ENCODE results near the gene CHST10.
"Not testable (repeated sequence)": the region's sequence is repeated elsewhere in the genome, so short reads cannot be mapped to it uniquely, and the experiment has no call there.

DNA sequence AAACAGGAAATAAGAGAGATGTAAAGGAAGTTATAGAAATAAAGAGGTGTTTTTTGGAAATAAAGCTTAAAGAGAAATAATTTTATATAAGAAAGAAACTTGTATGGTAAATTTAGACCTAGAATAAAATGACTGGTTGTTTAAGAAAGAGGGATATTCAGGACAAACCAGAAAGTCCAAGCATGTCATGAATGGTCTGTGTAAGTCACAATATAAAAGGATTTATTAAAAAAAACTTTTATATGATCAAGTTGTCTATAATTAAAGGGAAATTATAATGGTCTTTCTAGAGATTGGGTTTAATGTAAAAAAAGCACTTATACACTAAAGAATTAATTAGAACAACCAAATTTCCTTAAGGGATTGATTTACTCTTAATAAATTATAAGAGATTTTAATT lies 38.9 kb upstream of the CHST10 start:
- TF ChIP-seq, protein P1, sequence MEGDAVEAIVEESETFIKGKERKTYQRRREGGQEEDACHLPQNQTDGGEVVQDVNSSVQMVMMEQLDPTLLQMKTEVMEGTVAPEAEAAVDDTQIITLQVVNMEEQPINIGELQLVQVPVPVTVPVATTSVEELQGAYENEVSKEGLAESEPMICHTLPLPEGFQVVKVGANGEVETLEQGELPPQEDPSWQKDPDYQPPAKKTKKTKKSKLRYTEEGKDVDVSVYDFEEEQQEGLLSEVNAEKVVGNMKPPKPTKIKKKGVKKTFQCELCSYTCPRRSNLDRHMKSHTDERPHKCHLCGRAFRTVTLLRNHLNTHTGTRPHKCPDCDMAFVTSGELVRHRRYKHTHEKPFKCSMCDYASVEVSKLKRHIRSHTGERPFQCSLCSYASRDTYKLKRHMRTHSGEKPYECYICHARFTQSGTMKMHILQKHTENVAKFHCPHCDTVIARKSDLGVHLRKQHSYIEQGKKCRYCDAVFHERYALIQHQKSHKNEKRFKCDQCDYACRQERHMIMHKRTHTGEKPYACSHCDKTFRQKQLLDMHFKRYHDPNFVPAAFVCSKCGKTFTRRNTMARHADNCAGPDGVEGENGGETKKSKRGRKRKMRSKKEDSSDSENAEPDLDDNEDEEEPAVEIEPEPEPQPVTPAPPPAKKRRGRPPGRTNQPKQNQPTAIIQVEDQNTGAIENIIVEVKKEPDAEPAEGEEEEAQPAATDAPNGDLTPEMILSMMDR (IDR thresholded peaks at IDR 0.05): not testable (repeated sequence)
- TF ChIP-seq POLR2A (IDR thresholded peaks at IDR 0.05): not testable (repeated sequence)
